ENCODE data around the gene OPRD1.
A peak's percentile ranks its signal among the peaks of the same experiment; 100 is the strongest.
"Not testable (repeated sequence)": the region's sequence is repeated elsewhere in the genome, so short reads cannot be mapped to it uniquely, and the experiment has no call there.

The OPRD1 gene

GRCh38 chr1:28792644-28793121 lies 19.3 kb upstream of the OPRD1 start (continued):
- TF ChIP-seq, protein P1, sequence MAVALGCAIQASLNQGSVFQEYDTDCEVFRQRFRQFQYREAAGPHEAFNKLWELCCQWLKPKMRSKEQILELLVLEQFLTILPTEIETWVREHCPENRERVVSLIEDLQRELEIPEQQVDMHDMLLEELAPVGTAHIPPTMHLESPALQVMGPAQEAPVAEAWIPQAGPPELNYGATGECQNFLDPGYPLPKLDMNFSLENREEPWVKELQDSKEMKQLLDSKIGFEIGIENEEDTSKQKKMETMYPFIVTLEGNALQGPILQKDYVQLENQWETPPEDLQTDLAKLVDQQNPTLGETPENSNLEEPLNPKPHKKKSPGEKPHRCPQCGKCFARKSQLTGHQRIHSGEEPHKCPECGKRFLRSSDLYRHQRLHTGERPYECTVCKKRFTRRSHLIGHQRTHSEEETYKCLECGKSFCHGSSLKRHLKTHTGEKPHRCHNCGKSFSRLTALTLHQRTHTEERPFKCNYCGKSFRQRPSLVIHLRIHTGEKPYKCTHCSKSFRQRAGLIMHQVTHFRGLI (tag by site-specific recombination; IDR thresholded peaks at IDR 0.05), result no peak
- TF ChIP-seq ZBTB10 (tag by site-specific recombination; IDR thresholded peaks at IDR 0.05) (no peak), ZNF561 (tag by site-specific recombination; IDR thresholded peaks at IDR 0.05; ENCODE audit: borderline replicate concordance) (no peak), ZNF341 (tag by site-specific recombination; IDR thresholded peaks at IDR 0.05; ENCODE audit: low read depth) (no peak), ZNF350 (tag by site-specific recombination; IDR thresholded peaks at IDR 0.05) (no peak), GLI4 (tag by site-specific recombination; IDR thresholded peaks at IDR 0.05) (no peak), ZNF521 (tag by site-specific recombination; IDR thresholded peaks at IDR 0.05) (no peak), ZNF239 (tag by site-specific recombination; IDR thresholded peaks at IDR 0.05) (no peak)
- TF ChIP-seq, protein P2, sequence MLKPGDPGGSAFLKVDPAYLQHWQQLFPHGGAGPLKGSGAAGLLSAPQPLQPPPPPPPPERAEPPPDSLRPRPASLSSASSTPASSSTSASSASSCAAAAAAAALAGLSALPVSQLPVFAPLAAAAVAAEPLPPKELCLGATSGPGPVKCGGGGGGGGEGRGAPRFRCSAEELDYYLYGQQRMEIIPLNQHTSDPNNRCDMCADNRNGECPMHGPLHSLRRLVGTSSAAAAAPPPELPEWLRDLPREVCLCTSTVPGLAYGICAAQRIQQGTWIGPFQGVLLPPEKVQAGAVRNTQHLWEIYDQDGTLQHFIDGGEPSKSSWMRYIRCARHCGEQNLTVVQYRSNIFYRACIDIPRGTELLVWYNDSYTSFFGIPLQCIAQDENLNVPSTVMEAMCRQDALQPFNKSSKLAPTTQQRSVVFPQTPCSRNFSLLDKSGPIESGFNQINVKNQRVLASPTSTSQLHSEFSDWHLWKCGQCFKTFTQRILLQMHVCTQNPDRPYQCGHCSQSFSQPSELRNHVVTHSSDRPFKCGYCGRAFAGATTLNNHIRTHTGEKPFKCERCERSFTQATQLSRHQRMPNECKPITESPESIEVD (tag by site-specific recombination; IDR thresholded peaks at IDR 0.05), result peak; percentile 94
- TF ChIP-seq, protein P3, sequence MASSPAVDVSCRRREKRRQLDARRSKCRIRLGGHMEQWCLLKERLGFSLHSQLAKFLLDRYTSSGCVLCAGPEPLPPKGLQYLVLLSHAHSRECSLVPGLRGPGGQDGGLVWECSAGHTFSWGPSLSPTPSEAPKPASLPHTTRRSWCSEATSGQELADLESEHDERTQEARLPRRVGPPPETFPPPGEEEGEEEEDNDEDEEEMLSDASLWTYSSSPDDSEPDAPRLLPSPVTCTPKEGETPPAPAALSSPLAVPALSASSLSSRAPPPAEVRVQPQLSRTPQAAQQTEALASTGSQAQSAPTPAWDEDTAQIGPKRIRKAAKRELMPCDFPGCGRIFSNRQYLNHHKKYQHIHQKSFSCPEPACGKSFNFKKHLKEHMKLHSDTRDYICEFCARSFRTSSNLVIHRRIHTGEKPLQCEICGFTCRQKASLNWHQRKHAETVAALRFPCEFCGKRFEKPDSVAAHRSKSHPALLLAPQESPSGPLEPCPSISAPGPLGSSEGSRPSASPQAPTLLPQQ (tag by site-specific recombination; IDR thresholded peaks at IDR 0.05), result 0 out of 2 replicates have a peak, but pooled peaks have one; percentile 42
- TF ChIP-seq, protein P4, sequence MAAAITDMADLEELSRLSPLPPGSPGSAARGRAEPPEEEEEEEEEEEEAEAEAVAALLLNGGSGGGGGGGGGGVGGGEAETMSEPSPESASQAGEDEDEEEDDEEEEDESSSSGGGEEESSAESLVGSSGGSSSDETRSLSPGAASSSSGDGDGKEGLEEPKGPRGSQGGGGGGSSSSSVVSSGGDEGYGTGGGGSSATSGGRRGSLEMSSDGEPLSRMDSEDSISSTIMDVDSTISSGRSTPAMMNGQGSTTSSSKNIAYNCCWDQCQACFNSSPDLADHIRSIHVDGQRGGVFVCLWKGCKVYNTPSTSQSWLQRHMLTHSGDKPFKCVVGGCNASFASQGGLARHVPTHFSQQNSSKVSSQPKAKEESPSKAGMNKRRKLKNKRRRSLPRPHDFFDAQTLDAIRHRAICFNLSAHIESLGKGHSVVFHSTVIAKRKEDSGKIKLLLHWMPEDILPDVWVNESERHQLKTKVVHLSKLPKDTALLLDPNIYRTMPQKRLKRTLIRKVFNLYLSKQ (tag by site-specific recombination; IDR thresholded peaks at IDR 0.05; ENCODE audit: borderline replicate concordance), result no peak
- TF ChIP-seq, protein P5, sequence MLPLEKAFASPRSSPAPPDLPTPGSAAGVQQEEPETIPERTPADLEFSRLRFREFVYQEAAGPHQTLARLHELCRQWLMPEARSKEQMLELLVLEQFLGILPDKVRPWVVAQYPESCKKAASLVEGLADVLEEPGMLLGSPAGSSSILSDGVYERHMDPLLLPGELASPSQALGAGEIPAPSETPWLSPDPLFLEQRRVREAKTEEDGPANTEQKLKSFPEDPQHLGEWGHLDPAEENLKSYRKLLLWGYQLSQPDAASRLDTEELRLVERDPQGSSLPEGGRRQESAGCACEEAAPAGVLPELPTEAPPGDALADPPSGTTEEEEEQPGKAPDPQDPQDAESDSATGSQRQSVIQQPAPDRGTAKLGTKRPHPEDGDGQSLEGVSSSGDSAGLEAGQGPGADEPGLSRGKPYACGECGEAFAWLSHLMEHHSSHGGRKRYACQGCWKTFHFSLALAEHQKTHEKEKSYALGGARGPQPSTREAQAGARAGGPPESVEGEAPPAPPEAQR (tag by site-specific recombination; IDR thresholded peaks at IDR 0.05), result no peak

DNA sequence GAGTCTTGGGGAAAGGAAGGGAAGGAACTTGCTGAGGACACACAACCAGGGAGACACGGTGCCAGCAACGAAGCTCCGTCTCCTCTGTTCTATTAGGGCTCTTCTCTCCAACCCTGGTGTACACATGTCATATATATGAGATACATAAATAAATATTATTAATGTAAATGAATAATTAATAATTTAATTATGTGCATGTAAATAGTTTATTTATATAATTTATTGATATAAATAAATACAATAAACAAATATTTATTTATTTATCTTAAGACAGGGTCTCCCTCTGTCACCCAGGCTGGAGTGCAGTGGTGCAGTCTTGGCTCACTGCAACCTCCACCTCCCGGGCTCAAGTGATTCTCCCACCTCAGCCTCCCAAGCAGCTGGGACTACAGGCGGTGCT lies 17.4 kb upstream of the OPRD1 start:
- H3K4me1 ChIP-seq (ENCODE audit: control insufficient read depth, insufficient read depth, low read length); H3K4me3 ChIP-seq (ENCODE audit: low read depth, low read length); H3K27ac ChIP-seq (ENCODE audit: extremely low read depth, low read depth, low read length); POLR2A ChIA-PET; H3K36me3 ChIP-seq (ENCODE audit: control insufficient read depth in 2 of 2, insufficient read depth in 1 of 2, low read length in 2 of 2); H3K9me3 ChIP-seq (ENCODE audit: control insufficient read depth, insufficient read depth, low read depth, low read length): not testable (repeated sequence)
- CTCF ChIA-PET, result interaction anchor here (1.1 to 2.2 kb wide), 3 partner anchors 10 to 83 kb away, joined by 6 to 10 read pairs (median 8); no protein-coding TSS in a partner anchor

Data from HEK293 (cell line).